ENCODE results near the gene PDIA2. TPM values are rescaled to one million over a fixed set of nuclear protein-coding genes. Genes with fewer than 3 reads are reported as not detected.

PDIA2 gene
- total and polyA plus RNA-seq, 10 of the 15 experiments (the other 5 are each of a cell fraction or from before 2014, with no cell fraction given): 0.11 to 0.36 TPM; not detected in 8

GRCh38 chr16:276426-277077 is 6.4 kb upstream of the PDIA2 start:
- BruUV-seq (replicated peaks): no TSS peak
- FAIRE-seq (no peak), DNase-seq (ENCODE audit: low read depth, low spot score) (no peak), ATAC-seq (no peak)
- WGBS (ENCODE audit: insufficient coverage, insufficient replicate concordance, low lambda C conversion rate, missing lambda C conversion rate): 75% methylated on average over 20 of the region's 20 CpGs
- Histone ChIP-seq H3K4me1 (ENCODE audit: control insufficient read depth, insufficient read depth, low read length) (no peaks in the 10 kb centered on the region), H3K79me2 (ENCODE audit: control insufficient read depth, insufficient read depth, low read length) (no peaks in the 10 kb centered on the region), H3K36me3 (ENCODE audit: control insufficient read depth in 2 of 2, insufficient read depth in 2 of 2, low read length in 1 of 2) (no peaks in the 10 kb centered on the region), H3K4me3 (no peak overlapping the region), H3K4me2 (ENCODE audit: control insufficient read depth, insufficient read depth) (no peak overlapping the region), H3K27ac (ENCODE audit: control insufficient read depth, insufficient read depth) (no peak overlapping the region), H3K9me3 (replicated peaks; ENCODE audit: control insufficient read depth, insufficient read depth, low read length) (no peaks in the 10 kb centered on the region), H4K20me1 (ENCODE audit: control insufficient read depth, insufficient read depth) (no peaks in the 10 kb centered on the region), H3K27me3 (replicated peaks in 1 of 2; ENCODE audit: control insufficient read depth in 2 of 2, insufficient read depth in 2 of 2, low read length in 1 of 2) (peaks cover 0 to 3% of the 10 kb centered on the region in 2 experiments; a peak in 2 of 4 replicates), H3K9ac (ENCODE audit: control insufficient read depth, insufficient read depth, low read length) (no peak overlapping the region), H2AFZ (ENCODE audit: control insufficient read depth, low read depth, low read length) (no peak overlapping the region)
- intact Hi-C loops (cut with micrococcal nuclease; ENCODE audit: unreplicated experiment) (no loop called here), in situ Hi-C loops (cut with MboI) (no loop called here)
- ChIA-PET RAD21 (ENCODE audit: unreplicated experiment) (no interaction called here), SMC1A (ENCODE audit: uncharacterized antibody, unreplicated experiment) (no interaction called here), CTCF (no interaction called here), POLR2A (no interaction called here)
- TF ChIP-seq NFXL1 (IDR thresholded peaks at IDR 0.05; ENCODE audit: borderline replicate concordance): no peak
- no peak for TF ChIP-seq SREBF1 (IDR thresholded peaks at IDR 0.05; ENCODE audit: low read length)
- no peak for TF ChIP-seq ZNF217 (IDR thresholded peaks at IDR 0.05)
- no peak for TF ChIP-seq ZBTB33 (IDR thresholded peaks at IDR 0.05)
- TF ChIP-seq NFYB (IDR thresholded peaks at IDR 0.05; ENCODE audit: insufficient read depth, low read depth, low read length): no peak
- no peak for TF ChIP-seq FOS (IDR thresholded peaks at IDR 0.05; ENCODE audit: borderline replicate concordance, extremely low read depth, insufficient read length)
- TF ChIP-seq MXI1 (IDR thresholded peaks at IDR 0.05; ENCODE audit: low read depth, low read length): no peak
- TF ChIP-seq BCLAF1 (IDR thresholded peaks at IDR 0.05): no peak
- no peak for TF ChIP-seq RAD21 (IDR thresholded peaks at IDR 0.05; ENCODE audit: insufficient read depth, low read depth, low read length)
- TF ChIP-seq ZNF24 (IDR thresholded peaks at IDR 0.05): no peak
